SK-N-SH (cell line): ENCODE measurements around the gene GPN2. TPM values are rescaled to one million over a fixed set of nuclear protein-coding genes. Genes with fewer than 3 reads are reported as not detected.

Experiments used
- CTCF ChIA-PET: fragments of 300-600, 350-600 bp; formaldehyde crosslinking; extraction: SDS; loops from one replicate; lab custom pipeline; 2021; lab: Yijun Ruan, JAX
- POLR2A ChIA-PET: fragments of 350-600 bp; sonication (Branson Sonifier 250); formaldehyde crosslinking; extraction: SDS; loops from one replicate; lab custom pipeline; 2020; ENCODE audit warnings: antibody characterized with exemption, inconsistent platforms; lab: Yijun Ruan, JAX
- DNase-seq: peaks from one replicate; pipeline ENCODE4 v3.0.0; 2012
- H2AFZ ChIP-seq: fragments of 200-600 bp; sonication (generic); 2 replicates; pipeline ENCODE4 v1.8.1; 2016; ENCODE audit warnings: antibody characterized with exemption, mild to moderate bottlenecking, low read depth
- H3F3A ChIP-seq: fragments of 200-600 bp; sonication (generic); replicated peaks from 2 replicates; pipeline ENCODE3; 2016; ENCODE audit warnings: antibody characterized with exemption, mild to moderate bottlenecking; ENCODE audit not compliant: insufficient read depth
- H3K27ac ChIP-seq, 2 experiments: fragments of 200-500 bp in 1 of 2; fragments of 200-600 bp in 1 of 2; sonication (Bioruptor generic) in 1 of 2; sonication (generic), shearing (Covaris generic) in 1 of 2; 2 replicates each; pipeline versions ENCODE4 v1.5.1 to v1.6.1; 2014 to 2016; ENCODE audit warnings: low read depth in 2 of 2, inconsistent platforms in 1 of 2, low read length in 1 of 2, mild to moderate bottlenecking in 1 of 2, mixed read lengths in 1 of 2
- H3K27me3 ChIP-seq: fragments of 200-600 bp; sonication (generic), shearing (Covaris generic); 2 replicates; pipeline ENCODE4 v1.6.1; 2016; ENCODE audit warnings: mixed run types; ENCODE audit not compliant: insufficient read depth
- H3K36me3 ChIP-seq, 2 experiments: fragments of 200-500 bp in 1 of 2; fragments of 200-600 bp in 1 of 2; sonication (Bioruptor generic) in 1 of 2; sonication (generic) in 1 of 2; replicated peaks in 1 of 2; 2 replicates each; pipeline versions ENCODE3 to v1.5.1; 2014 to 2016; ENCODE audit warnings: low read length in 1 of 2, mild to moderate bottlenecking in 1 of 2; ENCODE audit not compliant: insufficient read depth in 2 of 2, control insufficient read depth in 1 of 2
- H3K4me1 ChIP-seq, 2 experiments: fragments of 200-500 bp in 1 of 2; fragments of 200-600 bp in 1 of 2; sonication (Bioruptor generic) in 1 of 2; sonication (generic), shearing (Covaris generic) in 1 of 2; 2 replicates each; pipeline versions ENCODE4 v1.5.1 to v1.6.1; 2014 to 2016; ENCODE audit warnings: low read depth in 1 of 2, low read length in 1 of 2, mixed run types in 1 of 2; ENCODE audit not compliant: insufficient read depth in 2 of 2, control insufficient read depth in 1 of 2
- H3K4me2 ChIP-seq: fragments of 200-600 bp; sonication (generic), shearing (Covaris generic); 2 replicates; pipeline ENCODE4 v1.6.1; 2017; ENCODE audit warnings: mixed run types
- H3K4me3 ChIP-seq, 2 experiments: fragments of 200-500 bp in 1 of 2; fragments of 200-600 bp in 1 of 2; sonication (Bioruptor generic) in 1 of 2; sonication (generic), shearing (Covaris generic) in 1 of 2; 2 replicates each; pipeline versions ENCODE4 v1.5.1 to v1.8.1; 2014 to 2016; ENCODE audit warnings: low read depth in 2 of 2, inconsistent platforms in 1 of 2, low read length in 1 of 2, mild to moderate bottlenecking in 1 of 2, mixed read lengths in 1 of 2, moderate library complexity in 1 of 2
- H3K79me2 ChIP-seq: fragments of 200-600 bp; sonication (generic); 2 replicates; pipeline ENCODE4 v1.8.1; 2017; ENCODE audit warnings: mild to moderate bottlenecking; ENCODE audit not compliant: insufficient read depth
- H3K9ac ChIP-seq: fragments of 200-600 bp; sonication (generic); 2 replicates; pipeline ENCODE4 v1.6.1; 2017; ENCODE audit warnings: mixed run types
- H3K9me2 ChIP-seq: fragments of 200-600 bp; sonication (generic); 2 replicates; pipeline ENCODE4 v1.6.1; 2017; ENCODE audit warnings: mixed run types
- H3K9me3 ChIP-seq: fragments of 200-600 bp; sonication (generic); 2 replicates; pipeline ENCODE4 v1.6.1; 2017; ENCODE audit warnings: mixed run types, mild to moderate bottlenecking, moderate library complexity
- H4K20me1 ChIP-seq: fragments of 200-600 bp; sonication (generic); 2 replicates; pipeline ENCODE4 v1.6.1; 2017; ENCODE audit warnings: mild to moderate bottlenecking, mixed run types; ENCODE audit not compliant: insufficient read depth
- CHD2 ChIP-seq: fragments of 150-350 bp; IDR thresholded peaks from 2 replicates; pipeline ENCODE4 v1.6.1; 2018; ENCODE audit warnings: low read length; ENCODE audit not compliant: partially characterized antibody
- EZH2phosphoT487 ChIP-seq: fragments of 200-600 bp; sonication (generic); IDR thresholded peaks from 2 replicates; pipeline ENCODE4 v1.6.1; 2017; ENCODE audit warnings: low read depth, mixed run types, mild to moderate bottlenecking, antibody characterized with exemption, moderate library complexity, borderline replicate concordance
- GABPA ChIP-seq: IDR thresholded peaks from 2 replicates; pipeline ENCODE4 v1.4.0; 2012; ENCODE audit warnings: low read depth, mild to moderate bottlenecking
- GATA2 ChIP-seq: sonication (generic); formaldehyde crosslinking; IDR thresholded peaks from 2 replicates; pipeline ENCODE4 v1.5.0; 2020; ENCODE audit warnings: mild to moderate bottlenecking, missing genetic modification reagents
- MEF2A ChIP-seq: IDR thresholded peaks from 2 replicates; pipeline ENCODE4 v1.4.0; 2012; ENCODE audit warnings: low read depth, borderline replicate concordance
- MXI1 ChIP-seq: IDR thresholded peaks from 2 replicates; pipeline ENCODE4 v1.6.1; 2012; ENCODE audit warnings: mild to moderate bottlenecking, low read depth, low read length, improper control_type of control experiment
- NFIC ChIP-seq: IDR thresholded peaks from 2 replicates; pipeline ENCODE4 v1.4.0; 2012; ENCODE audit warnings: borderline replicate concordance
- NRF1 ChIP-seq: IDR thresholded peaks from 2 replicates; pipeline ENCODE4 v1.6.1; 2012; ENCODE audit warnings: low read depth, mild to moderate bottlenecking, low read length
- RFX5 ChIP-seq: IDR thresholded peaks from 2 replicates; pipeline ENCODE4 v1.6.1; 2012; ENCODE audit warnings: mild to moderate bottlenecking, improper control_type of control experiment, low read length
- RXRA ChIP-seq: IDR thresholded peaks from 2 replicates; pipeline ENCODE4 v1.4.0; 2012; ENCODE audit warnings: low read depth, mild to moderate bottlenecking, borderline replicate concordance
- WGBS: methylation state at CpG from one replicate; pipeline ENCODE4 v1.1.6; 2017; ENCODE audit warnings: low lambda C conversion rate; 5-methylcytosine and 5-hydroxymethylcytosine counted together
- polyA plus RNA-seq, 3 experiments: library from polyadenylated mRNA; depleted of rRNA; stranded (reverse); fragments of >200 nt; gene quantifications; 2 replicates each; pipeline ENCODE4 v1.2.3, GENCODE V29; 2012
- TF ChIP-seq, protein P1 (sequence below): IDR thresholded peaks from 2 replicates; pipeline ENCODE4 v1.4.0; 2012; ENCODE audit warnings: low read depth, borderline replicate concordance
- TF ChIP-seq, protein P2 (sequence below): IDR thresholded peaks from 2 replicates; pipeline ENCODE4 v1.4.0; 2012; ENCODE audit warnings: low read depth, borderline replicate concordance
- TF ChIP-seq, protein P3 (sequence below): fragments of 200-600 bp; sonication (generic); IDR thresholded peaks from 2 replicates; pipeline ENCODE4 v1.6.1; 2017; ENCODE audit warnings: antibody characterized with exemption, mild to moderate bottlenecking, moderate library complexity
- TF ChIP-seq, protein P4 (sequence below): fragments of 150-350 bp; IDR thresholded peaks from 2 replicates; pipeline ENCODE4 v1.6.1; 2017; ENCODE audit warnings: antibody characterized with exemption, low read length, low read depth, borderline replicate concordance

Gene GPN2
- polyA plus RNA-seq, 1 of the 3 experiments (the other 2 are of a cell fraction): 24.0 TPM

DNA sequence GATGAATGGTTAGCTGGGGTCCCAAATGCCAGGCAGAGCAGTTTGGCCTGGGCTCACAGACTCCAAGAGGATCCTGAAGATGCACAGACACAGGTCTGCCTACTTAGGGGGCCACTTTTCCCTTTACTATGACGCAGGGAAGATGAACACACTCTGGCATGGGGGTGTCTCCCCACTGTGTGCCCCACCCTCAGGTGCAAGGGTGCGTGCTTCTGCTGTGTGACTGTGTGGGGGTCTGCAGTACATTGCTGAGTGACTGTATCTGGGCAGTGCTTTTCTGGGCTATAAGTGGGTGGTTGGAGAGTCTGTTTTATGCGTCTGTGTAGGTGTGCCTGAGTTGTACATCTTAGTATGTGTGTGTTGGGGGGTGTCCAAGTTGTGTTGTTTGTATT lies 19.9 kb upstream of the GPN2 start:
- TF ChIP-seq, protein P1, sequence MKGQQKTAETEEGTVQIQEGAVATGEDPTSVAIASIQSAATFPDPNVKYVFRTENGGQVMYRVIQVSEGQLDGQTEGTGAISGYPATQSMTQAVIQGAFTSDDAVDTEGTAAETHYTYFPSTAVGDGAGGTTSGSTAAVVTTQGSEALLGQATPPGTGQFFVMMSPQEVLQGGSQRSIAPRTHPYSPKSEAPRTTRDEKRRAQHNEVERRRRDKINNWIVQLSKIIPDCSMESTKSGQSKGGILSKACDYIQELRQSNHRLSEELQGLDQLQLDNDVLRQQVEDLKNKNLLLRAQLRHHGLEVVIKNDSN: no peak
- TF ChIP-seq RXRA (no peak), MXI1 (no peak), NRF1 (no peak), GABPA (no peak), NFIC (no peak), GATA2 (CRISPR knock-in tag) (no peak), MEF2A (no peak), CHD2 (no peak), EZH2phosphoT487 (no peak), RFX5 (no peak)
- TF ChIP-seq, protein P2, sequence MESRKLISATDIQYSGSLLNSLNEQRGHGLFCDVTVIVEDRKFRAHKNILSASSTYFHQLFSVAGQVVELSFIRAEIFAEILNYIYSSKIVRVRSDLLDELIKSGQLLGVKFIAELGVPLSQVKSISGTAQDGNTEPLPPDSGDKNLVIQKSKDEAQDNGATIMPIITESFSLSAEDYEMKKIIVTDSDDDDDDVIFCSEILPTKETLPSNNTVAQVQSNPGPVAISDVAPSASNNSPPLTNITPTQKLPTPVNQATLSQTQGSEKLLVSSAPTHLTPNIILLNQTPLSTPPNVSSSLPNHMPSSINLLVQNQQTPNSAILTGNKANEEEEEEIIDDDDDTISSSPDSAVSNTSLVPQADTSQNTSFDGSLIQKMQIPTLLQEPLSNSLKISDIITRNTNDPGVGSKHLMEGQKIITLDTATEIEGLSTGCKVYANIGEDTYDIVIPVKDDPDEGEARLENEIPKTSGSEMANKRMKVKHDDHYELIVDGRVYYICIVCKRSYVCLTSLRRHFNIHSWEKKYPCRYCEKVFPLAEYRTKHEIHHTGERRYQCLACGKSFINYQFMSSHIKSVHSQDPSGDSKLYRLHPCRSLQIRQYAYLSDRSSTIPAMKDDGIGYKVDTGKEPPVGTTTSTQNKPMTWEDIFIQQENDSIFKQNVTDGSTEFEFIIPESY: no peak
- TF ChIP-seq, protein P3, sequence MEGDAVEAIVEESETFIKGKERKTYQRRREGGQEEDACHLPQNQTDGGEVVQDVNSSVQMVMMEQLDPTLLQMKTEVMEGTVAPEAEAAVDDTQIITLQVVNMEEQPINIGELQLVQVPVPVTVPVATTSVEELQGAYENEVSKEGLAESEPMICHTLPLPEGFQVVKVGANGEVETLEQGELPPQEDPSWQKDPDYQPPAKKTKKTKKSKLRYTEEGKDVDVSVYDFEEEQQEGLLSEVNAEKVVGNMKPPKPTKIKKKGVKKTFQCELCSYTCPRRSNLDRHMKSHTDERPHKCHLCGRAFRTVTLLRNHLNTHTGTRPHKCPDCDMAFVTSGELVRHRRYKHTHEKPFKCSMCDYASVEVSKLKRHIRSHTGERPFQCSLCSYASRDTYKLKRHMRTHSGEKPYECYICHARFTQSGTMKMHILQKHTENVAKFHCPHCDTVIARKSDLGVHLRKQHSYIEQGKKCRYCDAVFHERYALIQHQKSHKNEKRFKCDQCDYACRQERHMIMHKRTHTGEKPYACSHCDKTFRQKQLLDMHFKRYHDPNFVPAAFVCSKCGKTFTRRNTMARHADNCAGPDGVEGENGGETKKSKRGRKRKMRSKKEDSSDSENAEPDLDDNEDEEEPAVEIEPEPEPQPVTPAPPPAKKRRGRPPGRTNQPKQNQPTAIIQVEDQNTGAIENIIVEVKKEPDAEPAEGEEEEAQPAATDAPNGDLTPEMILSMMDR: no peak
- TF ChIP-seq, protein P4, sequence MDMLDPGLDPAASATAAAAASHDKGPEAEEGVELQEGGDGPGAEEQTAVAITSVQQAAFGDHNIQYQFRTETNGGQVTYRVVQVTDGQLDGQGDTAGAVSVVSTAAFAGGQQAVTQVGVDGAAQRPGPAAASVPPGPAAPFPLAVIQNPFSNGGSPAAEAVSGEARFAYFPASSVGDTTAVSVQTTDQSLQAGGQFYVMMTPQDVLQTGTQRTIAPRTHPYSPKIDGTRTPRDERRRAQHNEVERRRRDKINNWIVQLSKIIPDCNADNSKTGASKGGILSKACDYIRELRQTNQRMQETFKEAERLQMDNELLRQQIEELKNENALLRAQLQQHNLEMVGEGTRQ: no peak
- no peaks in the 10 kb centered on the region for H3K9me3 ChIP-seq
- WGBS: 68% methylated on average over 3 of the region's 3 CpGs
- ChIA-PET CTCF (no interaction called here), POLR2A (no interaction called here)
- H3K4me2 ChIP-seq: no peak overlapping the region
- no peak overlapping the region for H2AFZ ChIP-seq
- no peak overlapping the region for H3K9ac ChIP-seq
- H3K4me3 ChIP-seq: no peak overlapping the region
- H3K27me3 ChIP-seq: no peaks in the 10 kb centered on the region; the same call in 1 of the 2 replicates
- no peaks in the 10 kb centered on the region for H4K20me1 ChIP-seq
- H3K9me2 ChIP-seq: no peaks in the 10 kb centered on the region
- H3K36me3 ChIP-seq: no peaks in the 10 kb centered on the region
- H3K79me2 ChIP-seq: no peaks in the 10 kb centered on the region
- no peak overlapping the region for H3K27ac ChIP-seq
- peaks cover 0 to 8% of the 10 kb centered on the region in 2 experiments; a peak in 1 of 4 replicates for H3K4me1 ChIP-seq
- no peaks in the 10 kb centered on the region for H3F3A ChIP-seq
- DNase-seq: no peak
